GM12801 (cell line): ENCODE data around the gene EHMT1.

ENCODE experiments used
- TF ChIP-seq, protein P1 (sequence below): IDR thresholded peaks from one replicate; pipeline ENCODE4 v1.5.1; 2011; ENCODE audit warnings: control low read depth; ENCODE audit not compliant: insufficient read length; ENCODE audit errors: extremely low read depth

The EHMT1 gene

GRCh38 chr9:137882506-137882821 is 263.7 kb downstream of the EHMT1 start:
- TF ChIP-seq, protein P1, sequence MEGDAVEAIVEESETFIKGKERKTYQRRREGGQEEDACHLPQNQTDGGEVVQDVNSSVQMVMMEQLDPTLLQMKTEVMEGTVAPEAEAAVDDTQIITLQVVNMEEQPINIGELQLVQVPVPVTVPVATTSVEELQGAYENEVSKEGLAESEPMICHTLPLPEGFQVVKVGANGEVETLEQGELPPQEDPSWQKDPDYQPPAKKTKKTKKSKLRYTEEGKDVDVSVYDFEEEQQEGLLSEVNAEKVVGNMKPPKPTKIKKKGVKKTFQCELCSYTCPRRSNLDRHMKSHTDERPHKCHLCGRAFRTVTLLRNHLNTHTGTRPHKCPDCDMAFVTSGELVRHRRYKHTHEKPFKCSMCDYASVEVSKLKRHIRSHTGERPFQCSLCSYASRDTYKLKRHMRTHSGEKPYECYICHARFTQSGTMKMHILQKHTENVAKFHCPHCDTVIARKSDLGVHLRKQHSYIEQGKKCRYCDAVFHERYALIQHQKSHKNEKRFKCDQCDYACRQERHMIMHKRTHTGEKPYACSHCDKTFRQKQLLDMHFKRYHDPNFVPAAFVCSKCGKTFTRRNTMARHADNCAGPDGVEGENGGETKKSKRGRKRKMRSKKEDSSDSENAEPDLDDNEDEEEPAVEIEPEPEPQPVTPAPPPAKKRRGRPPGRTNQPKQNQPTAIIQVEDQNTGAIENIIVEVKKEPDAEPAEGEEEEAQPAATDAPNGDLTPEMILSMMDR = no peak
